K562 (cell line): ENCODE data around the gene RNASE2. TPM values are rescaled to one million over a fixed set of nuclear protein-coding genes. Genes with fewer than 3 reads are reported as not detected.
A peak's percentile ranks its signal among the peaks of the same experiment; 100 is the strongest.

Source experiments
- ATAC-seq: fragments of 200-7000 bp; cut with Tn5 transposase; 3 replicates; pipeline ENCODE4 v1.9.1; 2020; ENCODE audit warnings: moderate library complexity
- BruUV-seq: library from RNA; stranded (reverse); fragments of 400-500 nt; replicated peaks from 2 replicates; lab custom pipeline; 2021; lab: Mats Ljungman, UMichigan
- CTCF ChIA-PET: fragments of 300-600 bp; formaldehyde crosslinking; extraction: SDS; loops from one replicate; lab custom pipeline; 2021; ENCODE audit warnings: low intra/inter-chr PET ratio; lab: Yijun Ruan, JAX
- POLR2A ChIA-PET: fragments of 300-600, 350-650 bp; sonication (Branson Sonifier 250); formaldehyde crosslinking; extraction: SDS; loops from one replicate; lab custom pipeline; 2021; ENCODE audit warnings: antibody characterized with exemption, inconsistent platforms; lab: Yijun Ruan, JAX
- DNase-seq, 4 experiments: peaks; one replicate each; pipeline versions ENCODE4 v3.0.0 to v3.0.0-alpha.2; 2011 to 2018; ENCODE audit warnings: low spot score in 3 of 4, mixed read lengths in 3 of 4; ENCODE audit errors: extremely low read depth in 1 of 4
- FAIRE-seq: peaks from 2 replicates; lab custom pipeline; 2011; peaks lifted over from hg19 to GRCh38; lab: Jason Lieb, UNC
- H2AFZ ChIP-seq: 2 replicates; pipeline ENCODE4 v1.6.0; 2011; ENCODE audit warnings: low read depth, low read length, control low read depth, inconsistent platforms
- H3K27ac ChIP-seq: fragments of 200-600 bp; 3 replicates; pipeline ENCODE4 v1.8.0; 2011; ENCODE audit warnings: low read depth, mild to moderate bottlenecking, control low read depth, inconsistent platforms, low read length, moderate library complexity, mixed read lengths; ENCODE audit errors: extremely low read depth
- H3K27me3 ChIP-seq, 2 experiments: fragments of 300-600 bp in 1 of 2; 2 replicates in 1 of 2; 3 replicates in 1 of 2; pipeline versions ENCODE4 v1.6.0 to v1.8.0; 2011; ENCODE audit warnings: inconsistent platforms in 2 of 2, low read length in 2 of 2, mild to moderate bottlenecking in 1 of 2, mixed read lengths in 1 of 2, moderate library complexity in 1 of 2; ENCODE audit not compliant: control insufficient read depth in 2 of 2, insufficient read depth in 2 of 2
- H3K36me3 ChIP-seq: fragments of 300-600 bp; 3 replicates; pipeline ENCODE4 v1.8.0; 2011; ENCODE audit warnings: mild to moderate bottlenecking, low read length, inconsistent platforms; ENCODE audit not compliant: control insufficient read depth, insufficient read depth
- H3K4me1 ChIP-seq, 2 experiments: fragments of 200-600 bp in 1 of 2; replicated peaks in 1 of 2; 2 replicates in 1 of 2; 3 replicates in 1 of 2; pipeline versions ENCODE4 v1.5.1 to v1.8.0; 2011; ENCODE audit warnings: inconsistent platforms in 2 of 2, low read length in 2 of 2, mild to moderate bottlenecking in 1 of 2, mixed read lengths in 1 of 2, moderate library complexity in 1 of 2; ENCODE audit not compliant: control insufficient read depth in 2 of 2, insufficient read depth in 2 of 2
- H3K4me2 ChIP-seq: 2 replicates; pipeline ENCODE4 v1.6.1; 2011; ENCODE audit warnings: low read length, control low read depth, inconsistent platforms, mixed read lengths; ENCODE audit not compliant: insufficient read depth
- H3K4me3 ChIP-seq: fragments of 200-600 bp; sonication (generic), shearing (Covaris generic); 2 replicates; pipeline ENCODE4 v1.5.1; 2016; ENCODE audit warnings: control low read depth, inconsistent platforms
- H3K79me2 ChIP-seq: fragments of 200-600 bp; 3 replicates; pipeline ENCODE4 v1.8.0; 2011; ENCODE audit warnings: low read length, inconsistent platforms; ENCODE audit not compliant: control insufficient read depth, insufficient read depth
- H3K9ac ChIP-seq, 2 experiments: 2 replicates each; pipeline versions ENCODE4 v1.6.0 to v1.6.1; 2011; ENCODE audit warnings: low read depth in 2 of 2, low read length in 2 of 2, control low read depth in 1 of 2, inconsistent platforms in 1 of 2, mild to moderate bottlenecking in 1 of 2, mixed read lengths in 1 of 2; ENCODE audit not compliant: insufficient read depth in 1 of 2
- H3K9me1 ChIP-seq: one replicate; pipeline ENCODE4 v1.6.0; 2011; ENCODE audit warnings: inconsistent platforms, mild to moderate bottlenecking, low read length, moderate library complexity; ENCODE audit not compliant: control insufficient read depth, insufficient read depth
- H3K9me3 ChIP-seq: replicated peaks from 2 replicates; pipeline ENCODE4 v1.5.1; 2011; ENCODE audit warnings: low read depth, low read length, inconsistent platforms; ENCODE audit not compliant: control insufficient read depth, insufficient read depth
- H4K20me1 ChIP-seq: replicated peaks from 2 replicates; pipeline ENCODE4 v1.6.1; 2011; ENCODE audit warnings: low read length, inconsistent platforms, mixed read lengths; ENCODE audit not compliant: control insufficient read depth, insufficient read depth
- ARID1B ChIP-seq: fragments of 450-650 bp; IDR thresholded peaks from 2 replicates; pipeline ENCODE4 v1.6.1; 2016; ENCODE audit warnings: antibody characterized with exemption, mild to moderate bottlenecking, inconsistent platforms
- CHD4 ChIP-seq: fragments of 200-600 bp; sonication (generic); IDR thresholded peaks from 3 replicates; pipeline ENCODE4 v1.6.1; 2012; ENCODE audit warnings: low read depth, mild to moderate bottlenecking, mixed read lengths, low read length, inconsistent platforms; ENCODE audit not compliant: insufficient read depth, insufficient replicate concordance, poor library complexity, severe bottlenecking
- DPF2 ChIP-seq: fragments of 450-650 bp; IDR thresholded peaks from 2 replicates; pipeline ENCODE4 v1.6.1; 2016
- ESRRB ChIP-seq: fragments of 250-450 bp; sonication (Bioruptor Pico); IDR thresholded peaks from 2 replicates; pipeline ENCODE4 v1.5.0; 2020; ENCODE audit warnings: mild to moderate bottlenecking, moderate library complexity, borderline replicate concordance
- FOSL1 ChIP-seq: fragments of 200-800 bp; sonication (Bioruptor generic); conservative IDR thresholded peaks from 2 replicates; pipeline ENCODE4 v1.6.1; 2016; ENCODE audit warnings: missing genetic modification characterization, missing compliant biosample characterization
- JUN ChIP-seq, 2 experiments: sonication (generic) in 1 of 2; formaldehyde crosslinking in 1 of 2; IDR thresholded peaks; 2 replicates each; pipeline versions ENCODE4 v1.6.1 to v1.8.0; 2012 to 2022; ENCODE audit warnings: borderline replicate concordance in 2 of 2, mild to moderate bottlenecking in 2 of 2, improper control_type of control experiment in 1 of 2, low read depth in 1 of 2, low read length in 1 of 2, missing genetic modification reagents in 1 of 2
- JUND ChIP-seq, 2 experiments: IDR thresholded peaks; 2 replicates in 1 of 2; 3 replicates in 1 of 2; pipeline ENCODE4 v1.6.1; 2011; ENCODE audit warnings: borderline replicate concordance in 2 of 2, low read depth in 2 of 2, low read length in 2 of 2, improper control_type of control experiment in 1 of 2, missing biosample characterization in 1 of 2, missing genetic modification characterization in 1 of 2, missing genetic modification reagents in 1 of 2
- MTA1 ChIP-seq: fragments of 450-650 bp; IDR thresholded peaks from 2 replicates; pipeline ENCODE4 v1.6.1; 2017; ENCODE audit warnings: borderline replicate concordance
- MXI1 ChIP-seq: IDR thresholded peaks from 2 replicates; pipeline ENCODE4 v1.6.1; 2011; ENCODE audit warnings: low read depth, mild to moderate bottlenecking, improper control_type of control experiment, low read length
- RFX1 ChIP-seq: fragments of 450-650 bp; IDR thresholded peaks from 2 replicates; pipeline ENCODE4 v1.6.1; 2016; ENCODE audit warnings: mild to moderate bottlenecking, moderate library complexity
- SMARCE1 ChIP-seq: fragments of 450-650 bp; IDR thresholded peaks from 2 replicates; pipeline ENCODE4 v1.7.1; 2016; ENCODE audit warnings: mild to moderate bottlenecking
- TCF3 ChIP-seq: sonication (generic); formaldehyde crosslinking; IDR thresholded peaks from 2 replicates; pipeline ENCODE4 v1.4.0; 2020; ENCODE audit warnings: mild to moderate bottlenecking, missing genetic modification reagents
- TFAM ChIP-seq: fragments of 250-450 bp; sonication (Bioruptor Pico); conservative IDR thresholded peaks from 2 replicates; pipeline ENCODE4 v1.5.0; 2021; ENCODE audit warnings: mild to moderate bottlenecking, moderate library complexity
- ZC3H11A ChIP-seq: IDR thresholded peaks from 2 replicates; pipeline ENCODE4 v1.6.1; 2012; ENCODE audit warnings: low read depth, low read length, improper control_type of control experiment
- ZNF280A ChIP-seq: fragments of 450-650 bp; IDR thresholded peaks from 2 replicates; pipeline ENCODE4 v1.6.1; 2018; ENCODE audit warnings: mild to moderate bottlenecking, low read depth; ENCODE audit not compliant: partially characterized antibody
- ZNF398 ChIP-seq: fragments of 250-450 bp; sonication (Bioruptor Pico); IDR thresholded peaks from 2 replicates; pipeline ENCODE4 v1.8.0; 2021; ENCODE audit warnings: moderate library complexity, mild to moderate bottlenecking, inconsistent platforms
- ZNF561 ChIP-seq: fragments of 450-650 bp; formaldehyde crosslinking; conservative IDR thresholded peaks from 2 replicates; pipeline ENCODE4 v1.4.0; 2020; ENCODE audit warnings: mild to moderate bottlenecking, moderate library complexity
- WGBS: fragments of 100-300 bp; shearing (Covaris generic); methylation state at CpG from one replicate; pipeline ENCODE4 v1.1.6; 2016; ENCODE audit warnings: low coverage, mixed read lengths; ENCODE audit not compliant: insufficient coverage; ENCODE audit errors: missing lambda C conversion rate; 5-methylcytosine and 5-hydroxymethylcytosine counted together
- in situ Hi-C: fragments of 300-500 bp; cut with MboI; formaldehyde crosslinking; loops from 4 replicates; pipeline ENCODE4 v1.15.0; 2018; ENCODE audit warnings: inconsistent platforms, mixed read lengths
- intact Hi-C: fragments of 100-400 bp; cut with micrococcal nuclease; formaldehyde crosslinking; loops from 2 replicates; pipeline ENCODE4 v1.14.2; 2022
- polyA plus RNA-seq, 8 experiments: library from polyadenylated mRNA; depleted of rRNA in 4 of 8; stranded (reverse) in 5 of 8; unstranded in 3 of 8; fragments of >200 nt; fragmentation: Nextera tagmentation in 2 of 8; fragmentation: Illumina TruSeq in 1 of 8; extraction: Ambion mirVana in 2 of 8; extraction: Trizol in 1 of 8; gene quantifications; 2 replicates each; pipeline versions ENCODE4 v1.2.1 to v1.2.3, GENCODE V29; 2011 to 2014; ENCODE audit warnings: inconsistent platforms in 1 of 8, missing spikeins in 1 of 8
- total RNA-seq, 7 experiments: library from RNA; depleted of rRNA in 6 of 7; stranded (reverse); fragments of >200 nt in 6 of 7; fragmentation: Illumina TruSeq in 2 of 7; extraction: Trizol in 2 of 7; gene quantifications; 2 replicates each; pipeline versions ENCODE4 v1.2.1 to v1.2.3, GENCODE V29; 2011 to 2021; ENCODE audit warnings: low replicate concordance in 1 of 7

Gene RNASE2
- total and polyA plus RNA-seq, 9 of the 15 experiments (the other 6 are each of a cell fraction or from before 2014, with no cell fraction given): not detected

GRCh38 chr14:20986811-20987210 is 31.5 kb downstream of the RNASE2 start (continued):
- TF ChIP-seq JUND (IDR thresholded peaks at IDR 0.05; ENCODE audit: borderline replicate concordance, low read depth, low read length): peak; percentile 81; the same call in 1 of the 2 replicates
- peak; percentile 70; the same call in 1 of the 3 replicates for TF ChIP-seq JUND (tag; IDR thresholded peaks at IDR 0.05; ENCODE audit: borderline replicate concordance, low read depth, low read length)
- TF ChIP-seq DPF2: 0 out of 2 replicates have a peak, but pooled peaks have one; percentile 28
- peak; percentile 69 for TF ChIP-seq JUN (IDR thresholded peaks at IDR 0.05; ENCODE audit: borderline replicate concordance, low read depth, low read length)
- TF ChIP-seq JUN (CRISPR knock-in tag; IDR thresholded peaks at IDR 0.05; ENCODE audit: borderline replicate concordance): no peak
- peak; percentile 89 for TF ChIP-seq FOSL1 (tag)
- TF ChIP-seq ARID1B: peak; percentile 35
- TF ChIP-seq MXI1: no peak
- no peak for TF ChIP-seq TCF3

GRCh38 chr14:20988717-20989470 is 33.6 kb downstream of the RNASE2 start:
- WGBS: 71% methylated on average over 10 of the region's 15 CpGs
- intact Hi-C loops: no loop called here
- FAIRE-seq (no peak), DNase-seq (no peak), ATAC-seq (no peak)
- ChIA-PET POLR2A (no interaction called here), CTCF (no interaction called here)
- Histone ChIP-seq H3K9ac (peak overlapping the region in 1 of 2 experiments; percentile 70; a peak in 3 of 4 replicates), H3K4me2 (peak overlapping the region; percentile 92), H3K9me1 (no peaks in the 10 kb centered on the region), H3K4me3 (no peak overlapping the region), H3K9me3 (no peaks in the 10 kb centered on the region), H3K27ac (peak overlapping the region; percentile 79), H3K79me2 (peaks cover 23% of the 10 kb centered on the region), H3K27me3 (no peaks in the 10 kb centered on the region), H4K20me1 (no peaks in the 10 kb centered on the region), H3K4me1 (peaks cover 7 to 10% of the 10 kb centered on the region in 2 experiments; a peak in 3 of 5 replicates), H3K36me3 (peaks cover 22% of the 10 kb centered on the region), H2AFZ (peak overlapping the region; percentile 66)
- TSS peak; percentile 95 for BruUV-seq
- in situ Hi-C loops: no loop called here
- no peak for TF ChIP-seq ZNF561 (CRISPR knock-in tag)
- no peak for TF ChIP-seq RFX1
- TF ChIP-seq ZNF398 (CRISPR knock-in tag): no peak
- TF ChIP-seq ESRRB: no peak
- no peak for TF ChIP-seq SMARCE1
- TF ChIP-seq MTA1: no peak
- no peak for TF ChIP-seq TFAM (CRISPR knock-in tag)
- TF ChIP-seq CHD4: no peak
- TF ChIP-seq ZNF280A: no peak
- no peak for TF ChIP-seq ZC3H11A
